ENCODE measurements around the gene SETDB1. TPM values are rescaled to one million over a fixed set of nuclear protein-coding genes. Genes with fewer than 3 reads are reported as not detected.

Gene SETDB1
- total and polyA plus RNA-seq, 4 donors, result 5.4 to 23.7 (median 14.0) TPM

DNA sequence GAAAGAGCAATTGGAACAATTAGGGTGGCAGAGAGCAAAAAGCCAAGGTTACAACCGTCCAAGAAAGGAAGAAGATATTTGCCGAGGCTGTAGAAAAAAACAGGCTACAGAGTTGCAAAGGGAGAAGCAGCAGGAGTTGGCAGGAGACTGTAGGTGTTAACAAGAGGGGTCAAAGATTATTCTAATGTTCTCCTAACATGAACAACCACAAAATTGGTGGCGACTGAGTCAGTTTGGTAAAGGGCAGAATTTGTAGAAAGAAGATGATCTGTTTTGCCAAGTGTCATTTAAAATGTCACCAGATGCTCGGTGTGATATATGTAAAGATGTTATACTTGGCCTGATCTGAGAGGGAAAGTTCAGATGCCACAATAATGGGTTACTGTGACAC, 81.7 kb downstream of the SETDB1 start:
- peak overlapping the region in 1 of 3 donors; percentile 78 for H3K4me3 ChIP-seq (ENCODE audit: low read depth in 1 of 3, low read length in 3 of 3)
- peak overlapping the region; percentile 84 for H3K27ac ChIP-seq (ENCODE audit: low read depth in 1 of 2, low read length in 2 of 2)
- no peaks in the 10 kb centered on the region for H3K27me3 ChIP-seq (ENCODE audit: control insufficient read depth in 4 of 4, insufficient read depth in 4 of 4, low read length in 3 of 4)
- no peaks in the 10 kb centered on the region for H3K36me3 ChIP-seq (ENCODE audit: control insufficient read depth in 4 of 4, insufficient read depth in 3 of 4, low read depth in 1 of 4, low read length in 3 of 4)
- WGBS, result 6% methylated on average over 4 of the region's 4 CpGs
- DNase-seq (ENCODE audit: low spot score), result no peak
- H3K9me3 ChIP-seq (ENCODE audit: control insufficient read depth in 4 of 4, low read length in 3 of 4), result no peaks in the 10 kb centered on the region
- TF ChIP-seq REST (IDR thresholded peaks at IDR 0.05), result no peak
- no peak for TF ChIP-seq MAX (IDR thresholded peaks at IDR 0.05)
- TF ChIP-seq SP1 (IDR thresholded peaks at IDR 0.05), result no peak
- TF ChIP-seq, protein P1, sequence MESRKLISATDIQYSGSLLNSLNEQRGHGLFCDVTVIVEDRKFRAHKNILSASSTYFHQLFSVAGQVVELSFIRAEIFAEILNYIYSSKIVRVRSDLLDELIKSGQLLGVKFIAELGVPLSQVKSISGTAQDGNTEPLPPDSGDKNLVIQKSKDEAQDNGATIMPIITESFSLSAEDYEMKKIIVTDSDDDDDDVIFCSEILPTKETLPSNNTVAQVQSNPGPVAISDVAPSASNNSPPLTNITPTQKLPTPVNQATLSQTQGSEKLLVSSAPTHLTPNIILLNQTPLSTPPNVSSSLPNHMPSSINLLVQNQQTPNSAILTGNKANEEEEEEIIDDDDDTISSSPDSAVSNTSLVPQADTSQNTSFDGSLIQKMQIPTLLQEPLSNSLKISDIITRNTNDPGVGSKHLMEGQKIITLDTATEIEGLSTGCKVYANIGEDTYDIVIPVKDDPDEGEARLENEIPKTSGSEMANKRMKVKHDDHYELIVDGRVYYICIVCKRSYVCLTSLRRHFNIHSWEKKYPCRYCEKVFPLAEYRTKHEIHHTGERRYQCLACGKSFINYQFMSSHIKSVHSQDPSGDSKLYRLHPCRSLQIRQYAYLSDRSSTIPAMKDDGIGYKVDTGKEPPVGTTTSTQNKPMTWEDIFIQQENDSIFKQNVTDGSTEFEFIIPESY (IDR thresholded peaks at IDR 0.05), result no peak
- TF ChIP-seq JUND (IDR thresholded peaks at IDR 0.05), result no peak
- TF ChIP-seq TAF1 (conservative IDR thresholded peaks at IDR 0.05), result no peak
- peak overlapping the region in 1 of 2 donors; percentile 64 for H3K9ac ChIP-seq (ENCODE audit: low read depth in 1 of 2, low read length in 2 of 2)
- H3K4me1 ChIP-seq (ENCODE audit: control insufficient read depth in 4 of 4, insufficient read depth in 4 of 4, low read length in 3 of 4), result peaks cover 18 to 68% (median 61%) of the 10 kb centered on the region in 4 donors

DNA sequence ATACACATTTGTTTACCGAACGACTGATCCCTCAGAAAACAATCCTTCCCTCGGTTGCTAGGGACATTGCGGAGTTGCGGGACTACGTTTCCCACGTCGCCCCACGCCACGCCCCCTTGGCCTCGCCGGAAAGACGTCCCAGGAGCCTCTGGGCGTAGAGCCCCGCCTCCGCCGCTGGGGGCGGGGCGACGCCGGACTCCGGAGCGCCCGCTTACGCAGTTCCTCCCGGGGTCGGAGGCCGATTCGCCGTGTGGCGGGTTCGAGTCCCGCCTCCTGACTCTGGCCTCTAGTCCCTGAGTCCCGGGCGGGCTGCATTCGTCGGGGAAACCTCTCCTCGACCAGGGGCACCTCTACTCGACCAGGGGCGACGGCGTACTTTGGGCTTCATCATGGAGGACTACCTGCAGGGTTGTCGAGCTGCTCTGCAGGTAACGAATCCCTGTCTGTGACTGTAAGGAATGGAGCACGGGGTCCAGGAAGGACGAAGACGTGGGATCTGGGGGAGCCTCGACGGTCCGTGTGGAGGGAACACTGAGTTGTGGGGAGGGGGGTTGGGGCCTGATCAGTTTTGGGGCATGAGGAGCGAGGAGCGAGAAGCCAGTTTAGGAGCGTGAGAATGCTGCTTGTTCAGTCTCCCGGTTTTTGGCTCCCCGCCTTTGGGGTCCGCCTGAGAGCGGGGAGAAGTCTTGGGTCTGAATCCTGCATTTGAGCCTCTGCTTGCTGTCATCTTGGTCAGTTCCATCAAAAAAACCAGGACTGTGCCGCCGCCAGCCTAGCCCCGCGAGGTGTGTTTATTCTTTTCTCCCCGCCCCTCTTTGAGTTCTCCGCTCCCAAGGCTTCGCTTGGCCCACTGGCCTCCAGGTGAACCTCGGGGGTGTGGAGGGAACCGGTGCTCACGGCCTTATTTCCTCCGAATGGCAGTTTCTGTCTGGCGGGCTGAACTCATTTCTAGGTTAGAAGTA, 82.4 kb downstream of the SETDB1 start, which contains the start of gene PRUNE1:
PRUNE1 (plus strand) TSS at position 206 of the 962 bp plus-strand sequence; CDS start at position 390, 184 bp downstream.
- H3K9ac ChIP-seq (ENCODE audit: low read depth in 1 of 2, low read length in 2 of 2), result peak within 1 kb of the TSS; percentile 42 to 95
- WGBS, result under 1% methylated on average over 69 of the region's 69 CpGs
- peaks cover 16 to 70% (median 61%) of the 10 kb centered on the region in 4 donors for H3K4me1 ChIP-seq (ENCODE audit: control insufficient read depth in 4 of 4, insufficient read depth in 4 of 4, low read length in 3 of 4)
- peak; percentile 97 for DNase-seq (ENCODE audit: low spot score)
- no peaks in the 10 kb centered on the region for H3K36me3 ChIP-seq (ENCODE audit: control insufficient read depth in 4 of 4, insufficient read depth in 3 of 4, low read depth in 1 of 4, low read length in 3 of 4)
- H3K27ac ChIP-seq (ENCODE audit: low read depth in 1 of 2, low read length in 2 of 2), result peak within 1 kb of the TSS; percentile 84
- no peaks in the 10 kb centered on the region for H3K9me3 ChIP-seq (ENCODE audit: control insufficient read depth in 4 of 4, low read length in 3 of 4)
- H3K27me3 ChIP-seq (ENCODE audit: control insufficient read depth in 4 of 4, insufficient read depth in 4 of 4, low read length in 3 of 4), result no peaks in the 10 kb centered on the region
- H3K4me3 ChIP-seq (ENCODE audit: low read depth in 1 of 3, low read length in 3 of 3), result peak within 1 kb of the TSS; percentile 53 to 78 (median 76)
- TF ChIP-seq JUND (IDR thresholded peaks at IDR 0.05), result peak in 1 of 2 donors; percentile 54
- TF ChIP-seq NR2F2 (IDR thresholded peaks at IDR 0.05), result peak; percentile 66
- TF ChIP-seq FOXA1 (IDR thresholded peaks at IDR 0.05), result peak; percentile 8
- peak; percentile 31 for TF ChIP-seq YY1 (IDR thresholded peaks at IDR 0.05)
- TF ChIP-seq, protein P2, sequence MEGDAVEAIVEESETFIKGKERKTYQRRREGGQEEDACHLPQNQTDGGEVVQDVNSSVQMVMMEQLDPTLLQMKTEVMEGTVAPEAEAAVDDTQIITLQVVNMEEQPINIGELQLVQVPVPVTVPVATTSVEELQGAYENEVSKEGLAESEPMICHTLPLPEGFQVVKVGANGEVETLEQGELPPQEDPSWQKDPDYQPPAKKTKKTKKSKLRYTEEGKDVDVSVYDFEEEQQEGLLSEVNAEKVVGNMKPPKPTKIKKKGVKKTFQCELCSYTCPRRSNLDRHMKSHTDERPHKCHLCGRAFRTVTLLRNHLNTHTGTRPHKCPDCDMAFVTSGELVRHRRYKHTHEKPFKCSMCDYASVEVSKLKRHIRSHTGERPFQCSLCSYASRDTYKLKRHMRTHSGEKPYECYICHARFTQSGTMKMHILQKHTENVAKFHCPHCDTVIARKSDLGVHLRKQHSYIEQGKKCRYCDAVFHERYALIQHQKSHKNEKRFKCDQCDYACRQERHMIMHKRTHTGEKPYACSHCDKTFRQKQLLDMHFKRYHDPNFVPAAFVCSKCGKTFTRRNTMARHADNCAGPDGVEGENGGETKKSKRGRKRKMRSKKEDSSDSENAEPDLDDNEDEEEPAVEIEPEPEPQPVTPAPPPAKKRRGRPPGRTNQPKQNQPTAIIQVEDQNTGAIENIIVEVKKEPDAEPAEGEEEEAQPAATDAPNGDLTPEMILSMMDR (IDR thresholded peaks at IDR 0.05; ENCODE audit: low read depth, low read length, missing input control), result no peak
- peak; percentile 63 for TF ChIP-seq HNF4G (IDR thresholded peaks at IDR 0.05)
- peak; percentile 21 for TF ChIP-seq REST (IDR thresholded peaks at IDR 0.05)
- no peak for TF ChIP-seq MAX (IDR thresholded peaks at IDR 0.05)
- TF ChIP-seq TAF1 (conservative IDR thresholded peaks at IDR 0.05), result no peak
- TF ChIP-seq EGR1 (IDR thresholded peaks at IDR 0.05; ENCODE audit: low read depth in 2 of 2), result peak in 1 of 2 donors; percentile 24
- peak; percentile 62 to 68 for TF ChIP-seq HNF4A (conservative IDR thresholded peaks at IDR 0.05)
- TF ChIP-seq FOXA2 (IDR thresholded peaks at IDR 0.05), result no peak
- TF ChIP-seq, protein P1 (IDR thresholded peaks at IDR 0.05), result no peak
- TF ChIP-seq RAD21 (IDR thresholded peaks at IDR 0.05), result peak in 1 of 2 donors; percentile 21
- peak; percentile 80 for TF ChIP-seq SP1 (IDR thresholded peaks at IDR 0.05)
